PC-3 (cell line): ENCODE results near the gene MTM1.

Experiments used
- CTCF ChIP-seq: fragments of 300-600 bp; sonication (generic); conservative IDR thresholded peaks from 2 replicates; pipeline ENCODE4 v1.5.1; 2017; ENCODE audit warnings: antibody characterized with exemption, low read depth, mild to moderate bottlenecking, low read length
- EZH2 ChIP-seq: fragments of 300-600 bp; sonication (generic); IDR thresholded peaks from one replicate; pipeline ENCODE4 v1.6.1; 2017; ENCODE audit warnings: antibody characterized with exemption, mild to moderate bottlenecking, low read length; ENCODE audit not compliant: unreplicated experiment
- EZH2phosphoT487 ChIP-seq: fragments of 300-600 bp; sonication (generic); IDR thresholded peaks from 2 replicates; pipeline ENCODE4 v1.6.1; 2018; ENCODE audit warnings: mild to moderate bottlenecking, antibody characterized with exemption, low read length, borderline replicate concordance

DNA sequence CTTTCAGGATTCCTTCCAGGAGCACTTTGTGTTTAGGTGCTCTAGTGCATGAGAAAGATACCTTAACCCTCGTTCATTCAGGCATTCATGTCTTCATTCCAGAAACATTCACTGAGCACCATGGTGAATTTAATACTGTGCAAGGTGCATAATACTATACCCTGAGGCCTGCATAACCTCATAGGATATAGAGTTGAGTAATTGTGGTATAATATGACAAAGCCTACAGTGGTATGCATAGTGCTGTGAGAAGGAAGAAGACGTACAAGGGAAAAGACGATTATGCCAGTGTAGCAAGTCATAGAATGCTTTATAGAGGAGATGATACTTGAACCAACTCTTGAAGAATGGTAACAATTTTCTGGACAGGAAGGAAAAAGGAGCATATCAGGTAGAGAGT, 34.3 kb downstream of the MTM1 start:
- TF ChIP-seq CTCF, result no peak
- no peak for TF ChIP-seq EZH2
- TF ChIP-seq EZH2phosphoT487, result no peak
